H1 (cell line): ENCODE measurements around the gene SYTL5. TPM values are rescaled to one million over a fixed set of nuclear protein-coding genes. Genes with fewer than 3 reads are reported as not detected.

Source experiments
- CTCF ChIA-PET: fragments of 300-600 bp; sonication (Branson Sonifier 250); formaldehyde crosslinking; loops from one replicate; lab custom pipeline; 2021; ENCODE audit not compliant: partially characterized antibody; lab: Charles Lee
- POLR2A ChIA-PET: fragments of 300-600 bp; sonication (Branson Sonifier 250); formaldehyde crosslinking; loops from one replicate; lab custom pipeline; 2021; ENCODE audit warnings: inconsistent platforms; ENCODE audit not compliant: partially characterized antibody; lab: Charles Lee
- DNase-seq, 2 experiments: peaks; one replicate each; pipeline versions ENCODE4 v3.0.0 to v3.0.0-alpha.2; 2010 to 2022; ENCODE audit warnings: low spot score in 2 of 2, low read depth in 1 of 2, mixed read lengths in 1 of 2
- FAIRE-seq: peaks from 2 replicates; lab custom pipeline; 2011; peaks lifted over from hg19 to GRCh38; lab: Jason Lieb, UNC
- H2AFZ ChIP-seq: 2 replicates; pipeline ENCODE4 v1.8.1; 2012; ENCODE audit warnings: low read length, inconsistent platforms
- H2AK5ac ChIP-seq: 2 replicates; pipeline ENCODE4 v1.6.1; 2013; ENCODE audit warnings: low read depth, low read length
- H2BK120ac ChIP-seq: replicated peaks from 2 replicates; pipeline ENCODE3; 2013; ENCODE audit warnings: low read depth, low read length, inconsistent platforms
- H2BK12ac ChIP-seq: 2 replicates; pipeline ENCODE4 v1.6.1; 2013; ENCODE audit warnings: low read depth, low read length
- H2BK15ac ChIP-seq: 2 replicates; pipeline ENCODE4 v1.6.1; 2013; ENCODE audit warnings: low read length
- H2BK20ac ChIP-seq: 2 replicates; pipeline ENCODE4 v1.6.1; 2013; ENCODE audit warnings: low read length
- H2BK5ac ChIP-seq: 2 replicates; pipeline ENCODE4 v1.6.1; 2013; ENCODE audit warnings: low read depth, low read length
- H3K14ac ChIP-seq: 2 replicates; pipeline ENCODE4 v1.6.1; 2013; ENCODE audit warnings: inconsistent platforms; ENCODE audit not compliant: insufficient read length
- H3K18ac ChIP-seq: 2 replicates; pipeline ENCODE4 v1.6.1; 2013; ENCODE audit warnings: low read length; ENCODE audit errors: extremely low read depth
- H3K23ac ChIP-seq: 2 replicates; pipeline ENCODE4 v1.6.1; 2013; ENCODE audit warnings: inconsistent platforms; ENCODE audit not compliant: insufficient read length
- H3K23me2 ChIP-seq: 2 replicates; pipeline ENCODE4 v1.6.1; 2013; ENCODE audit warnings: low read depth, low read length
- H3K27ac ChIP-seq: 2 replicates; pipeline ENCODE4 v1.6.1; 2011; ENCODE audit warnings: low read depth, low read length, inconsistent platforms
- H3K27me3 ChIP-seq, 4 experiments: replicated peaks in 1 of 4; 1 replicate in 1 of 4; 2 replicates in 3 of 4; pipeline versions ENCODE4 v1.6.1 to v1.8.1; 2011 to 2013; ENCODE audit warnings: low read length in 3 of 4, mild to moderate bottlenecking in 3 of 4, inconsistent platforms in 2 of 4, mixed read lengths in 2 of 4, moderate library complexity in 1 of 4; ENCODE audit not compliant: control insufficient read depth in 3 of 4, insufficient read depth in 3 of 4; ENCODE audit errors: extremely low read depth in 1 of 4
- H3K36me3 ChIP-seq, 4 experiments: 2 replicates each; pipeline versions ENCODE4 v1.6.1 to v1.8.1; 2011 to 2013; ENCODE audit warnings: mild to moderate bottlenecking in 4 of 4, low read length in 3 of 4, moderate library complexity in 2 of 4, control low read depth in 1 of 4, inconsistent platforms in 1 of 4; ENCODE audit not compliant: insufficient read depth in 4 of 4, control insufficient read depth in 2 of 4
- H3K4ac ChIP-seq: replicated peaks from 2 replicates; pipeline ENCODE3; 2013; ENCODE audit warnings: low read length, low read depth, mixed read lengths, inconsistent platforms; ENCODE audit not compliant: insufficient read length
- H3K4me1 ChIP-seq, 4 experiments: replicated peaks in 1 of 4; 1 replicate in 1 of 4; 2 replicates in 3 of 4; pipeline versions ENCODE4 v1.6.1 to v1.8.1; 2011 to 2013; ENCODE audit warnings: low read length in 3 of 4, inconsistent platforms in 2 of 4, mixed read lengths in 1 of 4; ENCODE audit not compliant: insufficient read depth in 4 of 4, control insufficient read depth in 3 of 4
- H3K4me2 ChIP-seq, 2 experiments: 2 replicates each; pipeline versions ENCODE4 v1.6.1 to v1.8.1; 2011 to 2013; ENCODE audit warnings: low read depth in 2 of 2, low read length in 2 of 2, control low read depth in 1 of 2, inconsistent platforms in 1 of 2, mild to moderate bottlenecking in 1 of 2; ENCODE audit not compliant: insufficient read depth in 1 of 2
- H3K4me3 ChIP-seq, 4 experiments: fragments of 200-600, 300-600 bp in 1 of 4; sonication (generic), shearing (Covaris generic), sonication (Bioruptor Twin) in 1 of 4; 2 replicates each; pipeline versions ENCODE4 v1.5.1 to v1.8.1; 2011 to 2016; ENCODE audit warnings: low read length in 4 of 4, low read depth in 3 of 4, control low read depth in 2 of 4, inconsistent platforms in 2 of 4, mild to moderate bottlenecking in 2 of 4, mixed read lengths in 1 of 4, moderate library complexity in 1 of 4; ENCODE audit not compliant: insufficient read depth in 2 of 4; ENCODE audit errors: extremely low read depth in 1 of 4
- H3K56ac ChIP-seq: replicated peaks from 2 replicates; pipeline ENCODE3; 2013; ENCODE audit warnings: low read depth, mild to moderate bottlenecking, mixed read lengths, low read length, inconsistent platforms; ENCODE audit not compliant: insufficient read length
- H3K79me1 ChIP-seq: 2 replicates; pipeline ENCODE4 v1.6.1; 2013; ENCODE audit warnings: low read depth, low read length, control low read depth
- H3K79me2 ChIP-seq, 2 experiments: 2 replicates each; pipeline versions ENCODE4 v1.6.1 to v1.8.1; 2012 to 2013; ENCODE audit warnings: low read length in 2 of 2, mild to moderate bottlenecking in 2 of 2, inconsistent platforms in 1 of 2; ENCODE audit not compliant: insufficient read depth in 2 of 2, control insufficient read depth in 1 of 2
- H3K9ac ChIP-seq, 4 experiments: replicated peaks in 1 of 4; 1 replicate in 1 of 4; 2 replicates in 3 of 4; pipeline versions ENCODE4 v1.6.1 to v1.8.1; 2011 to 2013; ENCODE audit warnings: low read depth in 3 of 4, low read length in 3 of 4, control low read depth in 2 of 4, mild to moderate bottlenecking in 2 of 4, moderate library complexity in 2 of 4, inconsistent platforms in 1 of 4; ENCODE audit errors: extremely low read depth in 1 of 4
- H3K9me3 ChIP-seq, 2 experiments: 2 replicates each; pipeline versions ENCODE4 v1.6.1 to v1.8.1; 2012 to 2013; ENCODE audit warnings: mild to moderate bottlenecking in 2 of 2, moderate library complexity in 2 of 2, control low read depth in 1 of 2, inconsistent platforms in 1 of 2, low read depth in 1 of 2, low read length in 1 of 2, mixed read lengths in 1 of 2; ENCODE audit not compliant: insufficient read depth in 2 of 2
- H4K20me1 ChIP-seq, 2 experiments: replicated peaks in 1 of 2; 2 replicates each; pipeline versions ENCODE3 to v1.8.1; 2011 to 2013; ENCODE audit warnings: inconsistent platforms in 2 of 2, low read length in 2 of 2, mild to moderate bottlenecking in 1 of 2; ENCODE audit not compliant: insufficient read depth in 2 of 2, control insufficient read depth in 1 of 2
- H4K5ac ChIP-seq: 2 replicates; pipeline ENCODE4 v1.6.1; 2013; ENCODE audit warnings: low read length, low read depth, mixed read lengths, inconsistent platforms; ENCODE audit not compliant: insufficient read length
- H4K8ac ChIP-seq: 2 replicates; pipeline ENCODE4 v1.8.0; 2013; ENCODE audit warnings: mild to moderate bottlenecking, moderate library complexity, low read length, inconsistent platforms; ENCODE audit not compliant: insufficient read depth; ENCODE audit errors: extremely low read depth
- H4K91ac ChIP-seq: replicated peaks from 2 replicates; pipeline ENCODE3; 2013; ENCODE audit warnings: low read length, mixed read lengths, inconsistent platforms; ENCODE audit not compliant: insufficient read length
- ATF2 ChIP-seq: IDR thresholded peaks from 2 replicates; pipeline ENCODE4 v1.6.1; 2012; ENCODE audit warnings: low read length, inconsistent platforms
- HDAC2 ChIP-seq, 2 experiments: fragments of 300-600 bp in 1 of 2; sonication (generic) in 1 of 2; IDR thresholded peaks; 2 replicates each; pipeline ENCODE4 v1.6.1; 2011 to 2012; ENCODE audit warnings: low read depth in 2 of 2, low read length in 2 of 2, mild to moderate bottlenecking in 2 of 2, moderate library complexity in 2 of 2, borderline replicate concordance in 1 of 2, inconsistent platforms in 1 of 2
- WGBS, 2 experiments: shearing (Covaris generic) in 1 of 2; methylation state at CpG; one replicate each; pipeline versions ENCODE4 v1.1.6 to v1.1.7; 2013 to 2015; ENCODE audit warnings: low lambda C conversion rate in 2 of 2, mixed read lengths in 2 of 2, inconsistent platforms in 1 of 2, low coverage in 1 of 2, missing lambda C conversion rate in 1 of 2; ENCODE audit not compliant: insufficient replicate concordance in 2 of 2, insufficient coverage in 1 of 2, insufficient read length in 1 of 2; ENCODE audit errors: extremely low coverage in 1 of 2, missing lambda C conversion rate in 1 of 2; 5-methylcytosine and 5-hydroxymethylcytosine counted together
- polyA plus RNA-seq, 7 experiments: library from polyadenylated mRNA; depleted of rRNA in 3 of 7; stranded (reverse) in 5 of 7; unstranded in 2 of 7; fragments of >200 nt in 5 of 7; fragments of 200-250 nt in 2 of 7; gene quantifications; 1 replicate in 5 of 7; 2 replicates in 1 of 7; 4 replicates in 1 of 7; pipeline versions ENCODE4 v1.2.1 to v1.2.3, GENCODE V29; 2011 to 2013; ENCODE audit warnings: missing spikeins in 2 of 7, mixed read lengths in 2 of 7
- total RNA-seq: library from RNA; stranded (reverse); fragmentation: NEBNext Ultra II Directional; extraction: Animal tissue kit (Norgen Biotek cat#: 25700); gene quantifications from 2 replicates; pipeline ENCODE4 v1.2.1, GENCODE V29; 2021

The SYTL5 gene
- total and polyA plus RNA-seq, 2 of the 8 experiments (the other 6 are each of a cell fraction or from before 2014, with no cell fraction given) = 0.15 to 0.52 TPM

GRCh38 chrX:38138900-38139299, 132.5 kb downstream of the SYTL5 start:
- FAIRE-seq = no peak
- CTCF ChIA-PET = interaction anchor here (1.7 kb wide), 1 partner anchor 8 kb away, joined by 5 read pairs; no protein-coding TSS in a partner anchor

More at GRCh38 chrX:38138900-38139299, 132.5 kb downstream of the SYTL5 start:
- H4K5ac ChIP-seq = no peak overlapping the region
- H2BK15ac ChIP-seq = no peak overlapping the region
- H3K4ac ChIP-seq = no peak overlapping the region
- no peak overlapping the region for H3K14ac ChIP-seq
- no peak overlapping the region for H4K8ac ChIP-seq
- H3K18ac ChIP-seq = no peak overlapping the region
- H3K27me3 ChIP-seq = no peaks in the 10 kb centered on the region
- H4K20me1 ChIP-seq = no peaks in the 10 kb centered on the region
- no peaks in the 10 kb centered on the region for H3K79me1 ChIP-seq
- H3K36me3 ChIP-seq = no peaks in the 10 kb centered on the region
- H3K56ac ChIP-seq = no peak overlapping the region
- POLR2A ChIA-PET = no interaction called here
- H2AK5ac ChIP-seq = no peak overlapping the region
- TF ChIP-seq HDAC2 (IDR thresholded peaks at IDR 0.05; ENCODE audit: borderline replicate concordance in 1 of 2, low read depth in 2 of 2, low read length in 2 of 2) (no peak), ATF2 (no peak)
- no peak overlapping the region for H3K9ac ChIP-seq
- no peaks in the 10 kb centered on the region for H3K9me3 ChIP-seq
- DNase-seq = no peak
- H3K4me3 ChIP-seq = no peak overlapping the region
- no peak overlapping the region for H3K23ac ChIP-seq
- no peaks in the 10 kb centered on the region for H3K23me2 ChIP-seq
- H2BK20ac ChIP-seq = no peak overlapping the region
- no peak overlapping the region for H2BK12ac ChIP-seq
- H3K27ac ChIP-seq = no peak overlapping the region
- 100% methylated on average over 2 of the region's 2 CpGs; no CpG with 5 or more reads in 1 of the 2 experiments for WGBS, 2 experiments
- no peak overlapping the region for H2BK120ac ChIP-seq
- no peak overlapping the region for H4K91ac ChIP-seq
- no peak overlapping the region for H2BK5ac ChIP-seq
- H3K4me1 ChIP-seq = no peaks in the 10 kb centered on the region
- H2AFZ ChIP-seq = no peak overlapping the region
- H3K4me2 ChIP-seq = no peak overlapping the region
- H3K79me2 ChIP-seq = no peaks in the 10 kb centered on the region
